NCI-H2196 (cell line): ENCODE data around the gene ZFHX2.

Experiments
- DNase-seq: peaks from one replicate; lab custom pipeline; 2025; ENCODE audit not compliant: unreplicated experiment; lab: John Stamatoyannopoulos, UW

ZFHX2 gene

GRCh38 chr14:23561873-23562821, 10.6 kb upstream of the ZFHX2 start:
- peak; percentile 92 for DNase-seq

- DNase-seq, result no peak
Observed at GRCh38 chr14:23561259-23561658, 9.7 kb upstream of the ZFHX2 start.

GRCh38 chr14:23559926-23560520, 8.5 kb upstream of the ZFHX2 start:
- no peak for DNase-seq

- DNase-seq, result peak; percentile 69
Observed at GRCh38 chr14:23559010-23559925, 7.7 kb upstream of the ZFHX2 start.

- no peak for DNase-seq
Observed at GRCh38 chr14:23558346-23559009, 6.9 kb upstream of the ZFHX2 start.

GRCh38 chr14:23557946-23558345, 6.4 kb upstream of the ZFHX2 start:
- no peak for DNase-seq

GRCh38 chr14:23557521-23557920, 6.0 kb upstream of the ZFHX2 start:
- DNase-seq, result no peak

GRCh38 chr14:23556700-23557440, 5.3 kb upstream of the ZFHX2 start:
- no peak for DNase-seq

- DNase-seq, result peak; percentile 96
Observed at GRCh38 chr14:23555882-23556699, 4.5 kb upstream of the ZFHX2 start, which contains the start of gene THTPA. Gene THTPA (plus strand): TSS chr14:23556271. CDS start chr14:23556758, 487 bp downstream.

- DNase-seq, result no peak
Observed at GRCh38 chr14:23555533-23555881, 3.9 kb upstream of the ZFHX2 start.

- no peak for DNase-seq
Observed at GRCh38 chr14:23550812-23551265, 726 bp downstream of the ZFHX2 start.

GRCh38 chr14:23550131-23550811, 1.3 kb downstream of the ZFHX2 start:
- no peak for DNase-seq

- peak; percentile 67 for DNase-seq
Observed at GRCh38 chr14:23548351-23549318, 2.9 kb downstream of the ZFHX2 start.

- DNase-seq, result no peak
Observed at GRCh38 chr14:23547924-23548323, 3.6 kb downstream of the ZFHX2 start.

GRCh38 chr14:23546450-23547035, 5.0 kb downstream of the ZFHX2 start:
- DNase-seq, result no peak

- no peak for DNase-seq
Observed at GRCh38 chr14:23545740-23546365, 5.7 kb downstream of the ZFHX2 start.
